Measurements from ENCODE around the gene DLK2. TPM values are rescaled to one million over a fixed set of nuclear protein-coding genes. Genes with fewer than 3 reads are reported as not detected.

The DLK2 gene
- total and polyA plus RNA-seq, 2 of the 13 experiments (the other 11 are each of a cell fraction or from before 2014, with no cell fraction given), result 1.2 to 3.8 TPM

GRCh38 chr6:43488667-43489276 lies 33.4 kb upstream of the DLK2 start (continued):
- TF ChIP-seq ZFP82 (CRISPR knock-in tag; IDR thresholded peaks at IDR 0.05; ENCODE audit: borderline replicate concordance) (no peak), PHF21A (CRISPR knock-in tag; IDR thresholded peaks at IDR 0.05) (peak; percentile 78), ZNF225 (CRISPR knock-in tag; IDR thresholded peaks at IDR 0.05) (no peak), KLF12 (CRISPR knock-in tag; IDR thresholded peaks at IDR 0.05; ENCODE audit: borderline replicate concordance) (0 out of 2 replicates have a peak, but pooled peaks have one; percentile 59), CCAR2 (optimal IDR thresholded peaks at IDR 0.05; ENCODE audit: low read depth, low read length) (no peak), NKX3-1 (CRISPR knock-in tag; IDR thresholded peaks at IDR 0.05) (no peak), SALL1 (CRISPR knock-in tag; IDR thresholded peaks at IDR 0.05) (peak; percentile 78), ZNF263 (CRISPR knock-in tag; IDR thresholded peaks at IDR 0.05) (peak; percentile 58; the same call in 1 of the 2 replicates), ZNF780A (CRISPR knock-in tag; IDR thresholded peaks at IDR 0.05) (no peak), FOXO4 (CRISPR knock-in tag; conservative IDR thresholded peaks at IDR 0.05) (no peak), ZNF564 (CRISPR knock-in tag; IDR thresholded peaks at IDR 0.05) (no peak), JDP2 (CRISPR knock-in tag; IDR thresholded peaks at IDR 0.05; ENCODE audit: borderline replicate concordance) (no peak), RAD51 (IDR thresholded peaks at IDR 0.05; ENCODE audit: borderline replicate concordance) (no peak), TCF7L2 (IDR thresholded peaks at IDR 0.05; ENCODE audit: low read depth, low read length) (no peak), EP300 (IDR thresholded peaks at IDR 0.05; ENCODE audit: low read depth in 2 of 2, low read length in 2 of 2) (peak in 1 of 2 experiments; percentile 52; a peak in 1 of 4 replicates), EP300 (CRISPR knock-in tag; IDR thresholded peaks at IDR 0.05; ENCODE audit: borderline replicate concordance) (no peak), ARNT (IDR thresholded peaks at IDR 0.05) (no peak), ZNF766 (CRISPR knock-in tag; IDR thresholded peaks at IDR 0.05; ENCODE audit: borderline replicate concordance) (peak; percentile 19; the same call in 1 of the 2 replicates), ZNF841 (CRISPR knock-in tag; IDR thresholded peaks at IDR 0.05; ENCODE audit: borderline replicate concordance) (no peak), ZNF292 (CRISPR knock-in tag; IDR thresholded peaks at IDR 0.05; ENCODE audit: borderline replicate concordance, low read depth) (no peak; the same call in 1 of the 2 replicates), PITX1 (CRISPR knock-in tag; IDR thresholded peaks at IDR 0.05) (peak; percentile 76), EZH2 (conservative IDR thresholded peaks at IDR 0.05; ENCODE audit: low read depth, low read length) (no peak), IKZF4 (CRISPR knock-in tag; IDR thresholded peaks at IDR 0.05; ENCODE audit: borderline replicate concordance, low read depth, not compliant biosample characterization) (no peak), ZNF550 (CRISPR knock-in tag; IDR thresholded peaks at IDR 0.05; ENCODE audit: borderline replicate concordance) (no peak), SMAD9 (CRISPR knock-in tag; IDR thresholded peaks at IDR 0.05) (no peak), ZNF761 (CRISPR knock-in tag; conservative IDR thresholded peaks at IDR 0.05) (no peak), TRIM24 (CRISPR knock-in tag; IDR thresholded peaks at IDR 0.05) (no peak)
- TF ChIP-seq, protein P1, sequence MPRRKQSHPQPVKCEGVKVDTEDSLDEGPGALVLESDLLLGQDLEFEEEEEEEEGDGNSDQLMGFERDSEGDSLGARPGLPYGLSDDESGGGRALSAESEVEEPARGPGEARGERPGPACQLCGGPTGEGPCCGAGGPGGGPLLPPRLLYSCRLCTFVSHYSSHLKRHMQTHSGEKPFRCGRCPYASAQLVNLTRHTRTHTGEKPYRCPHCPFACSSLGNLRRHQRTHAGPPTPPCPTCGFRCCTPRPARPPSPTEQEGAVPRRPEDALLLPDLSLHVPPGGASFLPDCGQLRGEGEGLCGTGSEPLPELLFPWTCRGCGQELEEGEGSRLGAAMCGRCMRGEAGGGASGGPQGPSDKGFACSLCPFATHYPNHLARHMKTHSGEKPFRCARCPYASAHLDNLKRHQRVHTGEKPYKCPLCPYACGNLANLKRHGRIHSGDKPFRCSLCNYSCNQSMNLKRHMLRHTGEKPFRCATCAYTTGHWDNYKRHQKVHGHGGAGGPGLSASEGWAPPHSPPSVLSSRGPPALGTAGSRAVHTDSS (CRISPR knock-in tag; conservative IDR thresholded peaks at IDR 0.05), result no peak
